NCI-H2081 (cell line): ENCODE measurements around the gene NRXN2.

ENCODE experiments used
- DNase-seq, 2 experiments: peaks; one replicate each; lab custom pipeline; 2025; lab: John Stamatoyannopoulos, UW

The NRXN2 gene

GRCh38 chr11:64590763-64591221 lies 132.2 kb downstream of the NRXN2 start, which contains the start of gene SLC22A12:
TSS of gene SLC22A12 (plus strand) at chr11:64591220. CDS start at chr11:64591557, 337 bp downstream.
- no peak for DNase-seq

GRCh38 chr11:64588701-64589100 lies 134.3 kb downstream of the NRXN2 start:
- DNase-seq: no peak

- no peak for DNase-seq
Measured at GRCh38 chr11:64586366-64586765, 136.6 kb downstream of the NRXN2 start.

- DNase-seq: no peak
Measured at GRCh38 chr11:64585150-64585549, 137.8 kb downstream of the NRXN2 start.

GRCh38 chr11:64583296-64584262 lies 139.4 kb downstream of the NRXN2 start:
- no peak for DNase-seq

- no peak for DNase-seq
Measured at GRCh38 chr11:64582885-64583284, 140.1 kb downstream of the NRXN2 start.

GRCh38 chr11:64581057-64581523 lies 141.9 kb downstream of the NRXN2 start:
- DNase-seq: no peak

GRCh38 chr11:64580412-64580811 lies 142.6 kb downstream of the NRXN2 start:
- no peak for DNase-seq

GRCh38 chr11:64577202-64577601 lies 145.8 kb downstream of the NRXN2 start:
- DNase-seq: no peak

- no peak for DNase-seq
Measured at GRCh38 chr11:64572143-64572542, 150.9 kb downstream of the NRXN2 start.

GRCh38 chr11:64571410-64572091 lies 151.4 kb downstream of the NRXN2 start:
- DNase-seq: no peak

GRCh38 chr11:64571050-64571409 lies 152.0 kb downstream of the NRXN2 start:
- DNase-seq: no peak

GRCh38 chr11:64570341-64570740 lies 152.7 kb downstream of the NRXN2 start:
- DNase-seq: no peak

- DNase-seq: no peak
Measured at GRCh38 chr11:64569300-64569970, 153.6 kb downstream of the NRXN2 start.

- no peak for DNase-seq
Measured at GRCh38 chr11:64568584-64569140, 154.3 kb downstream of the NRXN2 start.

- no peak for DNase-seq
Measured at GRCh38 chr11:64568041-64568571, 154.9 kb downstream of the NRXN2 start.

- no peak for DNase-seq
Measured at GRCh38 chr11:64566915-64567891, 155.8 kb downstream of the NRXN2 start.

- DNase-seq: no peak
Measured at GRCh38 chr11:64566042-64566914, 156.7 kb downstream of the NRXN2 start.
